Chondrocyte (in vitro differentiated cells): ENCODE data around the gene MCM10. TPM values are rescaled to one million over a fixed set of nuclear protein-coding genes. Genes with fewer than 3 reads are reported as not detected.

ENCODE experiments used
- DNase-seq: peaks from one replicate; pipeline ENCODE4 v3.0.0; 2021; ENCODE audit warnings: mixed read lengths, low spot score
- H3K27ac Mint-ChIP-seq: one replicate; pipeline ENCODE4 v1.8.0; 2021; ENCODE audit warnings: mild to moderate bottlenecking, moderate library complexity, mixed read lengths; ENCODE audit not compliant: unreplicated experiment
- H3K27me3 Mint-ChIP-seq: 2 replicates; pipeline ENCODE4 v1.8.0; 2021; ENCODE audit warnings: low read depth, mixed read lengths
- H3K36me3 Mint-ChIP-seq: 2 replicates; pipeline ENCODE4 v1.8.0; 2021; ENCODE audit warnings: low read depth, mixed read lengths
- H3K4me1 Mint-ChIP-seq: 2 replicates; pipeline ENCODE4 v1.8.0; 2021; ENCODE audit warnings: low read depth, mild to moderate bottlenecking, mixed read lengths
- H3K4me3 Mint-ChIP-seq: one replicate; pipeline ENCODE4 v1.8.0; 2021; ENCODE audit warnings: mild to moderate bottlenecking, moderate library complexity, mixed read lengths; ENCODE audit not compliant: unreplicated experiment
- H3K9me3 Mint-ChIP-seq: 2 replicates; pipeline ENCODE4 v1.8.0; 2021; ENCODE audit warnings: low read depth, mixed read lengths
- CTCF ChIP-seq: fragments of 200-600 bp; sonication (generic); IDR thresholded peaks from 2 replicates; pipeline ENCODE4 v1.5.0; 2021; ENCODE audit warnings: antibody characterized with exemption, mild to moderate bottlenecking, moderate library complexity
- total RNA-seq: library from RNA; stranded (reverse); gene quantifications from 3 replicates; pipeline ENCODE4 v1.2.1, GENCODE V29; 2021

Gene MCM10
- total RNA-seq, 1 donor from 2014 or later: 2.2 TPM

- no peak overlapping the region for H3K27ac Mint-ChIP-seq
- peaks cover 6% of the 10 kb centered on the region for H3K9me3 Mint-ChIP-seq
- H3K27me3 Mint-ChIP-seq: no peaks in the 10 kb centered on the region
- no peak for TF ChIP-seq CTCF
- H3K4me1 Mint-ChIP-seq: peaks cover 4% of the 10 kb centered on the region
- H3K36me3 Mint-ChIP-seq: peaks cover 51% of the 10 kb centered on the region
- DNase-seq: no peak
- H3K4me3 Mint-ChIP-seq: no peak overlapping the region
Measured at GRCh38 chr10:13139676-13140075, 21.7 kb upstream of the MCM10 start.

- Mint-ChIP-seq H3K27me3 (no peaks in the 10 kb centered on the region), H3K9me3 (peaks cover 13% of the 10 kb centered on the region), H3K27ac (no peak overlapping the region), H3K4me3 (no peak overlapping the region), H3K4me1 (peaks cover 4% of the 10 kb centered on the region), H3K36me3 (peaks cover 50% of the 10 kb centered on the region)
- no peak for DNase-seq
- no peak for TF ChIP-seq CTCF
Measured at GRCh38 chr10:13140627-13141190, 20.6 kb upstream of the MCM10 start.

DNA sequence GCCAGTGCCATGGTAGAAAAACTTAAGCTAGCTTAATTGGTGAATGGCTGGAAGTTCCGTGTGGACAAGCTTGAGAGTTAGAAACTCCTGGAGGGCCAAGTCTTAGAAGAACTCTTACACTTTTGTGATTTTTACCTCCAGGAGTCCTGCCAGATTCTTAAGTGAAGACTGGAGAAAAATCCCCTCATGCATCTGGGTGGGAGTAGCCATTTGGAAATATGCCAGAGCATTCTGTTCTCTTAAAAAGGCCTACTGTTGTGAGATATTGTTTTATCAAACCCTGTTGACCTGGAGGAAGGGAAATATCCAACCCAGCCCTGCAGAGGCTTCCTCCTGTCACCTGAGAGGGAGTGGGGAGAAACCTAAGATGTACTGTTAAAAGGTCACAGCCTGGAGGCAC is 17.6 kb upstream of the MCM10 start:
- H3K36me3 Mint-ChIP-seq: peaks cover 34% of the 10 kb centered on the region
- peaks cover 19% of the 10 kb centered on the region for H3K9me3 Mint-ChIP-seq
- no peak overlapping the region for H3K4me3 Mint-ChIP-seq
- DNase-seq: no peak
- no peaks in the 10 kb centered on the region for H3K27me3 Mint-ChIP-seq
- TF ChIP-seq CTCF: no peak
- peaks cover 4% of the 10 kb centered on the region for H3K4me1 Mint-ChIP-seq
- no peak overlapping the region for H3K27ac Mint-ChIP-seq

- no peak overlapping the region for H3K4me3 Mint-ChIP-seq
- TF ChIP-seq CTCF: no peak
Measured at GRCh38 chr10:13144814-13145213, 16.5 kb upstream of the MCM10 start.

GRCh38 chr10:13146379-13146778 is 15.0 kb upstream of the MCM10 start:
- Mint-ChIP-seq H3K4me3 (no peak overlapping the region), H3K27ac (no peak overlapping the region), H3K4me1 (peaks cover 4% of the 10 kb centered on the region), H3K27me3 (no peaks in the 10 kb centered on the region), H3K36me3 (peaks cover 19% of the 10 kb centered on the region), H3K9me3 (peaks cover 27% of the 10 kb centered on the region)
- no peak for TF ChIP-seq CTCF
- DNase-seq: no peak

More at GRCh38 chr10:13144814-13145213, 16.5 kb upstream of the MCM10 start:
- Mint-ChIP-seq H3K27ac (no peak overlapping the region), H3K36me3 (peaks cover 31% of the 10 kb centered on the region), H3K27me3 (no peaks in the 10 kb centered on the region), H3K4me1 (peaks cover 4% of the 10 kb centered on the region), H3K9me3 (peaks cover 19% of the 10 kb centered on the region)
- no peak for DNase-seq
